Fibroblast of the aortic adventitia (primary cell): Measurements from ENCODE around the gene CLCN1. TPM values are rescaled to one million over a fixed set of nuclear protein-coding genes. Genes with fewer than 3 reads are reported as not detected.

Experiments
- DNase-seq: peaks from one replicate; pipeline ENCODE4 v3.0.0-alpha.2; 2010; ENCODE audit warnings: low read depth
- H3K4me3 ChIP-seq: 2 replicates; pipeline ENCODE4 v1.5.1; 2011; ENCODE audit warnings: low read depth, mild to moderate bottlenecking, control low read depth, low read length, moderate library complexity
- total RNA-seq: library from RNA; depleted of rRNA; stranded (reverse); fragments of >200 nt; gene quantifications from 2 replicates; pipeline ENCODE4 v1.2.3, GENCODE V29; 2012; ENCODE audit warnings: low replicate concordance
- TF ChIP-seq, protein P1 (sequence below): IDR thresholded peaks from 2 replicates; pipeline ENCODE4 v1.5.1; 2011; ENCODE audit warnings: mild to moderate bottlenecking, low read length, control low read depth, inconsistent platforms; ENCODE audit not compliant: insufficient read depth

The CLCN1 gene
- total RNA-seq, 1 donor = not detected

DNA sequence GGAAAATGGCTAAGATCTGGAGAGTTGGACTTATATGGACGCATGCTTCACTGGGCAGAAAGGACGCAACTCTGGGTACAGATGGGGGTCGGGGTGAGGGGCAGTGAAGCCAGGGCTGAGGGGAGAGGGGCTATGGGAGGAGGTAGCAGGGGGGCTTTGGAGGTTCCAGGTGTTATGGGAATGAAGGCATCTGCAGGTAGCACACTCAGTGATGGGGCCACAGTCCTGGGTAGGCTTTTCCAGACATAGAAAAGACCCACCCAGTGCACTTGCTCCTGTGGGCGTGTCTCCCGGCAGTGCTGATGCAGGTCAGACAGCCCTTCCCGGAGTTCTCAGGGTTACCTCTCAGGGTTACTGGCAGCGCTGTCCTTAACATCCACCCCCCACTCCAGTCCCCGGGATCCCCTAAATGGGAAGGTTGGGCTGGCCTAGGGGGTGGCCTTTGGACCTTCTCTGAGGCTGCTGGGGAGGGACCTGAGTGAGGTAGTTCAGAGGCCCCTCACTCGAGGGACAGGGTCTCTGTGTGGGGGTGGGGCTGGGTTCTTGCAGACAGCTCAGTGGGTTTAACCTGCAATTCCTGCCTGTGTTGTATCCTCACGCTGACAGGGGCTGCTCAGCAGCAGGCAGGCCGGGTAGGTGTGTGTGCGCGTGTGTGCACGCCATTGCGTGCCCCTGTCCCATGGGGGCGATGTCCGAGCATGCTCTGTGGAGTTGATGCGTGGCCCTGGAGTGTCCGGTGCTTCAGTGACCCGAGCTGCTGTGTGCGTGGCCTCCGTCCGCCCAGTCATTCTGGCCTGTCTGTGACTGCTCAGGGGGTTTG lies 71.5 kb downstream of the CLCN1 start:
- TF ChIP-seq, protein P1, sequence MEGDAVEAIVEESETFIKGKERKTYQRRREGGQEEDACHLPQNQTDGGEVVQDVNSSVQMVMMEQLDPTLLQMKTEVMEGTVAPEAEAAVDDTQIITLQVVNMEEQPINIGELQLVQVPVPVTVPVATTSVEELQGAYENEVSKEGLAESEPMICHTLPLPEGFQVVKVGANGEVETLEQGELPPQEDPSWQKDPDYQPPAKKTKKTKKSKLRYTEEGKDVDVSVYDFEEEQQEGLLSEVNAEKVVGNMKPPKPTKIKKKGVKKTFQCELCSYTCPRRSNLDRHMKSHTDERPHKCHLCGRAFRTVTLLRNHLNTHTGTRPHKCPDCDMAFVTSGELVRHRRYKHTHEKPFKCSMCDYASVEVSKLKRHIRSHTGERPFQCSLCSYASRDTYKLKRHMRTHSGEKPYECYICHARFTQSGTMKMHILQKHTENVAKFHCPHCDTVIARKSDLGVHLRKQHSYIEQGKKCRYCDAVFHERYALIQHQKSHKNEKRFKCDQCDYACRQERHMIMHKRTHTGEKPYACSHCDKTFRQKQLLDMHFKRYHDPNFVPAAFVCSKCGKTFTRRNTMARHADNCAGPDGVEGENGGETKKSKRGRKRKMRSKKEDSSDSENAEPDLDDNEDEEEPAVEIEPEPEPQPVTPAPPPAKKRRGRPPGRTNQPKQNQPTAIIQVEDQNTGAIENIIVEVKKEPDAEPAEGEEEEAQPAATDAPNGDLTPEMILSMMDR = no peak
- H3K4me3 ChIP-seq = no peak overlapping the region
- DNase-seq = no peak

DNA sequence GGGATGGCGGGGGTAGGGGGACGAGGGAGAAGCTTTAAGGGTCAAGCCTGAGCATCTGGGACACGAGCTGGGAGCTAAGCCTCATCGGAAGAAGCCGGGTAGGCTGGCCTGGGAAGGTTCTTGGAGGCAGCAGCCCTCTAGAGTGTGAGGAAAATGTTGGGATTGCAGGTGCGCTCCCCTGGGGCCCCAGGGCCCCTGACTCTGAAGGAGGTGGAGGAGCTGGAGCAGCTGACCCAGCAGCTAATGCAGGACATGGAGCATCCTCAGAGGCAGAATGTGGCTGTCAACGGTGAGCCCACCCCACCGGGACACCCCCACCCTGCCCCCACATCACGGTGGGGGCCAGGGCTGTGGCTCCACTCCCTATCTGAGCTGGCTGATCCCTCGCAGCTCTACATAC lies 72.1 kb downstream of the CLCN1 start:
- TF ChIP-seq, protein P1 = no peak
- no peak for DNase-seq
- H3K4me3 ChIP-seq = no peak overlapping the region

DNA sequence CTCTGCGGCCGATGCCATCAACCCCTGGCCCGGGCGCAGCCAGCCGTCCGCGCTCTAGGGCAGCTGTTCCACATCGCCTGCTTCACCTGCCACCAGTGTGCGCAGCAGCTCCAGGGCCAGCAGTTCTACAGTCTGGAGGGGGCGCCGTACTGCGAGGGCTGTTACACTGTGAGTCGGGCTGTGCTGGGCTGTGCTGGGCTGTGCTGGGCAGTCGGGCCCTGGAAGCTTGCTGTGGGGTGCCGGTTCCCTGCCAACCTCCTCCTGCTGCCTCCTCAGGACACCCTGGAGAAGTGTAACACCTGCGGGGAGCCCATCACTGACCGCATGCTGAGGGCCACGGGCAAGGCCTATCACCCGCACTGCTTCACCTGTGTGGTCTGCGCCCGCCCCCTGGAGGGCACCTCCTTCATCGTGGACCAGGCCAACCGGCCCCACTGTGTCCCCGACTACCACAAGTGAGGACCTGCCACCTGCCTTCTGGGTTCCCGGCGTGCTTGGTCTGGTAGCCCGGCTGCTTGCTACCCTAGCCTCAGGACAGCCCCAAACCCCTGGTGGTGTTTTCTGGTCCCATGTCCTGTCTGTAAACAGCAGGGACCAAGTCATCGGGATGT lies 72.7 kb downstream of the CLCN1 start:
- TF ChIP-seq, protein P1 = no peak
- DNase-seq = no peak
- H3K4me3 ChIP-seq = no peak overlapping the region

DNA sequence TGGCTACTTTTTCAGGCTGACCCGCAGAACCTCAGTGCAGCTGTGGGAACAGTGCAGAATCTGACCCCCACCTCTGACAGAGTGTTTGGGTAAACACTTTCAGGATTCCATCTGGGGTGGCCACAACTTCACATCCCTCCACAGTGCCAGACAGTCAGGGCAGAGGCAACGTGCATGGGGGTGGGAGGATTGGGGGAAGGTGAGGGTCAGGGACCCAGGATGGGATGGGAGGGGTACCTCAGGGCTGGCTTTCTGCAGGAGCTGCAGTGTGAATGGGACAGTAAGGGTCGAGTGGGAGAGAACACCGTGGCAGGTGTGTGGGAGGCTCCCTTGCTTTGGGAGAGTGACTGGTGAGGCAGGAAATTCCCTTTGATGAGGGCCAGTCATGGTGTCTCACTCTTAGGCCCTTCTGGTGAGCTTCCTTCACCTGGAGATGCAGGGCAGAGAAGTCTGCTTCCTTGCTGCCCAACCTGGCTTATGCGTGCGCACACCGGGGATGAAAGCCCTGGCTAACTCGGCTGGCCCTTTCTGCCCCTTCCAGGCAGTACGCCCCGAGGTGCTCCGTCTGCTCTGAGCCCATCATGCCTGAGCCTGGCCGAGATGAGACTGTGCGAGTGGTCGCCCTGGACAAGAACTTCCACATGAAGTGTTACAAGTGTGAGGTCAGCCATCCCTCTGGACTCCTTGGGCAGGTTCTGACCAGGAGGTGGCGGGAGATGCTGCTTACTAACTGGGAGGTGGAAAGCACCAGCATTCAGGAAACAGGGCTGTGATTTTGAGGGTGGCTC lies 73.6 kb downstream of the CLCN1 start:
- TF ChIP-seq, protein P1 = peak; percentile 21
- no peak for DNase-seq
- H3K4me3 ChIP-seq = no peak overlapping the region

DNA sequence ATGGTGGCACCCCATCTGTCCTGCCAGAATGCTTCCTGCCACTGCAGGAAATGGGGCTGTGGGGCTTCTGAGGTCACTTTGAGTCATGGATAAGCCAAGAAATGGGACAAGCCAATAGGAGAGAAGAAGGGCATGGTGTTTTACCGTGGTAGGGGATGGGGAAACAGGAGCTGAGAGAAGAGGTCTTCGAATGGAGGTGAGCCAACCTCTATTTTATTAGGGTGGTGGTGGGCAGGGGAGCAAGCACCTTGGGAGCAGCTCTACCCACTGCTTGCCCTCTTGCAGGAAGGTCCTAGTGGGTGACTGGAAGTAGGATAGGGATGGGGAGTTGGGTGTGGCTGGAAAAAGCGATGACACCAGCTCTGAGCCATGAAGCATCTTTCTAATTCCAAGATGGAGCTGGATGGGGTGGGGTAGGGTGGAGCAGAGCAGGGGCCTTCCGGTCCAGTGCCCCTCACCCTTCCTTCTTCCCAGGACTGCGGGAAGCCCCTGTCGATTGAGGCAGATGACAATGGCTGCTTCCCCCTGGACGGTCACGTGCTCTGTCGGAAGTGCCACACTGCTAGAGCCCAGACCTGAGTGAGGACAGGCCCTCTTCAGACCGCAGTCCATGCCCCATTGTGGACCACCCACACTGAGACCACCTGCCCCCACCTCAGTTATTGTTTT lies 74.3 kb downstream of the CLCN1 start:
- DNase-seq = no peak
- TF ChIP-seq, protein P1 = no peak
- no peak overlapping the region for H3K4me3 ChIP-seq

GRCh38 chr7:143390773-143391317 lies 74.9 kb downstream of the CLCN1 start:
- H3K4me3 ChIP-seq = no peak overlapping the region
- TF ChIP-seq, protein P1 = no peak
- DNase-seq = no peak
